Fibroblast of skin of right biceps (primary cell): Measurements from ENCODE around the gene SPP2.

Experiments used
- DNase-seq: peaks from one replicate; pipeline ENCODE4 v3.0.0-alpha.2; 2013

The SPP2 gene

DNA sequence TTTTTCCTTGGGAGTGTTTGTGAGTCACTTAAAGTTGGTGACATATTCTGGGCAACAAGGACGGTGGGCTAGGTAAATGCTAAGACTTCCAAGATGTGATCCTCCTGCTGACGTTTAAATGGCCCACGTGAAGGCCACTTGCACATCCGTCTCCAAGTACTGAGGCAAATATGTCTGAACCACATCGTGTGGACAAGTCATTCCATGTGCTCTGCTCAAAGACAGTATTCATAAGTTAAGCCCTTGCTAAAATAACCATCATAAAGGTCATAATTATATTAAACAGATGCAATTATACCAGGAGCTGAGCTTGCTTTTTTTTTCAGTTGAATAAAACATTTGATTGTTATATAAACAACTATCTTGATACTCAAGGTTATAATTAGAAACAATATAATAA is 44.8 kb downstream of the SPP2 start:
- DNase-seq = no peak

- no peak for DNase-seq
These were observed 45.7 kb downstream of the SPP2 start for GRCh38 chr2:234096164-234096563.

GRCh38 chr2:234098681-234099080 is 48.2 kb downstream of the SPP2 start:
- DNase-seq = no peak

DNA sequence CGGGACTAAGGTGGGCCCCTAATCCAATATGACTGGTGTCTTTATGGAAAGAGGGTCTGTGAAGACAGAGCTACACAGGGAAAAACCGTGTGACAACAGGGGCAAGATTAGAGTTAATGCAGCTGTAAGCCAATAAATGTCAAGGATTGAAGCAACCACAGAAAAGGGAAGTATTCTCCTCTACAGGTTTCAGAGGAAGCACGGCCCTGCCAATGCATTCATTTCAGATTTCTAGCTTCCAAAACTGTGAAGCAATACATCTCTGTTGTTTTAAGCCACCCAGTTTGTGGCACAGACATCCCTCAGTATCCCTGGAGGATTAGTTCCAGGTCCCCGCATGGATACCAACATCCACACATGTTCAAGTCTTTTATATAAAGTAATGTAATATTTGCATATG is 48.8 kb downstream of the SPP2 start:
- no peak for DNase-seq

GRCh38 chr2:234100686-234101085 is 50.2 kb downstream of the SPP2 start:
- DNase-seq = no peak

- DNase-seq = no peak
These were observed 51.6 kb downstream of the SPP2 start for GRCh38 chr2:234102112-234102511.

- no peak for DNase-seq
These were observed 57.4 kb downstream of the SPP2 start for GRCh38 chr2:234107861-234108260.

DNA sequence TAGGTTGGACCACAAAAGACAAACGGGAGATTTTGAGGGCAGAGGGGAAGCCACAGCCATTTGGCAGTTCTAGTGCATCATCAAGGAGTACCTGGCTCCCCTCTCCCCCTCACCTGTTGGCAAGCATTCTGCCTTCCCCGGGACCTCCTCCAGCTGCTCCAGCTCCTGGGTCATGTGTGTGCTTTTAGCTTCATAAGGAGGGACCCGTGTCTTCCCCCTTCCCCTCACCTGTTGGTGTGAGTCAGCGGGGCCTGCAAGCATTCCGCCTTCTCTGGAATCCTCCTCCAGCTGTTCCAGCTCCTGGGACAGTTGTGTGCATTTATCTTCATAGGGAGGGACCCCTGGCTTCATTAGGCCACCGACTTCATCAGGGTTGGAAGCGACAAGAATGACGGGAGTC is 58.8 kb downstream of the SPP2 start:
- no peak for DNase-seq

- DNase-seq = no peak
These were observed 59.7 kb downstream of the SPP2 start for GRCh38 chr2:234110219-234110618.

DNA sequence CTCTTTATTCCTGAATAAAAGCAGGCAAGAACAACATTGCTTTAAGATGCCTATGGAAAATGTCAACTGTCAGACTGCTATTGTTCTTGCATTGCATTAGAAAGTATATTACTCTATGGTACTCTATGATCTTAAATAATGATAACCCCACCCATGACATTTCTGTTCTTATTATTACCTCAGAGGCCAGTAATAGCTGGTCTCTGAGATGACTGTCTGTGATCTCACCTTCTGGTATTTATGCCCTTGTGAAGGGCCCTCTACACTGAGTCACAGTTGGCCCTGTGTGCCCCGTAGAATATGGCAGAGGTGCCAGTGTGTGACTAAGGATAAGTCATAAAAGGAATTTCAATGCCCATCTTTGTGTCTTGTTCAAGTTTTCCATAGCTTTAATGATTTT is 61.0 kb downstream of the SPP2 start:
- peak; percentile 35 for DNase-seq

- DNase-seq = peak; percentile 16
These were observed 65.5 kb downstream of the SPP2 start for GRCh38 chr2:234116010-234116409.

DNA sequence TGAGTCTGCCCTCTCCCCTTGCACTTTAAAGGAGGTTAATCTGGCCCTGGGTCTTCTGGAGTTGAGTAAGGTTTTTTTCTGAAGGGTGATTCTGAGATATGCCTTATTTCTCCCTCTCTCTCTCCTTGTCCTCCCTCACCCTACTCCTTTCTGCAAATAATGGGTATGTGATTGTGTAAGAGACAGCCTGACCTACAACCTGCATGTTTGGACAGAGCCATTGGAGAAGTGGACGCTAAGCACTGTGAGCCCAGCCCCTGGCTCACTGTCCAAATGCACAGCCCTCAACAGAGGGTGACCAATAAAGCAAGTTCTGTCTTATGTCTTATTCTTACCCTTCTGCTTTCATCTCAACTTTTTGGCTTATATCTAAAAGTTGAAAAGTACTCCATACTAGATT is 71.5 kb downstream of the SPP2 start:
- no peak for DNase-seq

DNA sequence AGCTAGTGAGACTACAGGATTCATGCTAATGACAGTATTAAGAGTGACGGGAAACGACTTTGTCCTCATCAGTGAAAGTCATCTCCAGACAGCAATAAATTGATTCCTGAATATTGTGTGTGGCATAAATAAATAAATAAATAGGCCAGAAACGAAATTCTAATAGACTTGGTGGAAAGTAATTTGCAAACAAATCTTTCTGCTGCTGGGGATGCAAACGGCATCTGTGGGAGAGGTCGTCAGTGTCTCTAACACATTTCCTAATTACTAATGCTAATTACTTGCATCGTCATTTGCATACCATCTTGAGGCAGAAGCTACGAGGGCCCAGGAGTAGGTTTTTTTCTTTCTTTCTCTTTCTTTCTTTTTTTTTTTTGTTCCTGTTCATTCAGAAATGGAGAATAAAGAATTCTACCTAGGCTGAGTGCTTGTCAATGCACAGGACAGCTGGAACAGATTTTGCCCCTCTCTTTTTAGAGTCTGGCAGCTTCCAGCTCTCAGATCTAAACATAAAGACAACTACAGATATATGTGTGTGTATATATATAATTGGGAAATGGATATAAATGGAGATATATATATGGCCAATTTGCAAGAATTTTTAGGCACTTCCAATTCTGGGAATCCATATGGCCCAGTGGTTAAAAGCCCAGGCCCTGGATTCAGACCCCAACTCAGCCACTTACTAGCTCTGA is 75.1 kb downstream of the SPP2 start:
- no peak for DNase-seq

DNA sequence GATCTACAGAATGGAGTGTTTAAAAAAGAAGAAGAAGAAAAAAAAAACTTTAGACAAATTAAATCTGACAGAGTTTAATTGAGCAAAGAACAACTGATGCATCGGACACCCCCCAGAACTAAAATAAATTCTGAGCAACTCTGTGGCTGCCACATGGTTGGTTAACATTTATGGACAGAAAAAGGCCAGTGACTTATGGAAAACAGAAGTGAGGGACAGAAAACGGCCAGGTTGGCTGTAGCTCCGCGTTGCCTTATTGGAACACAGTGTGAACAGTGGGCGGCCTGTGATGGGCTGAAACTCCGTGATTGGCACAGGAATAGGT is 75.6 kb downstream of the SPP2 start:
- DNase-seq = no peak
